NCI-H2227 (cell line): Measurements from ENCODE around the gene B4GALNT4.
"Not testable (repeated sequence)": the region's sequence is repeated elsewhere in the genome, so short reads cannot be mapped to it uniquely, and the experiment has no call there.

Experiments used
- DNase-seq: peaks from one replicate; lab custom pipeline; 2025; ENCODE audit not compliant: unreplicated experiment; lab: John Stamatoyannopoulos, UW

B4GALNT4 gene

GRCh38 chr11:357582-357981 lies 11.7 kb upstream of the B4GALNT4 start:
- no peak for DNase-seq

DNA sequence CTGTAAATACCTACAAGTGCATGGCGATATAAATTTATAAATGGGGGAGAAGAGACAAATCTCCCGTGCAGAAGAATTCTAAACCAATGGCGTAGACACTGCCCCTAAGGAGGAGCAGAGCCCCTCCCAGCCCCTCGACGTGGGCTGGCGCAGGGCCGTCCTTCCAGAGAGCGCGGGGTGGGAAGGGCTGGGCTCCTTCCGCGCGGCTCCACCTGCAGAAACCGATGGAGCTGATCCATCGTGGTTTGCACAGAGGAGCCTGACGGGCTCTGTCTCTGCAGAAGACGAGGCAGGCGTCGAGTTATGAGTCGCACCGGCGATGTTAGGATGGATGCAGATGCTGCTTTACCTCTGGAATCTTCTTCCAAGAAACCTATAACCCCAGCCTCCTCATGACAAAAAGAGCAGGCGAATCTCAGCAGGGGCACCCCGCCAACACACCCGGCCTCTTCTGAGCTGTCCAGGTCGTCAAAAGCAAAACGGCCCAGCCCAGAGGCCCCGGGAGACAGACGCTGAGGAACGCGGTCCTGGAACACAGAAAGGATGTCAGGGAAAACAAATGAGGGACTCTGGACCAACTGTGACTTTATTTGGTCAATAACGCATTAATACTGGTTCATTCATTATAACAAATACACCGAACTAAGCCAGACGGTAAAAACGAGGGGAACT lies 11.0 kb upstream of the B4GALNT4 start:
- DNase-seq = peak; percentile 50

- DNase-seq = no peak
These were observed 10.1 kb upstream of the B4GALNT4 start for GRCh38 chr11:359181-359714.

GRCh38 chr11:360326-361280 lies 8.7 kb upstream of the B4GALNT4 start:
- no peak for DNase-seq

DNA sequence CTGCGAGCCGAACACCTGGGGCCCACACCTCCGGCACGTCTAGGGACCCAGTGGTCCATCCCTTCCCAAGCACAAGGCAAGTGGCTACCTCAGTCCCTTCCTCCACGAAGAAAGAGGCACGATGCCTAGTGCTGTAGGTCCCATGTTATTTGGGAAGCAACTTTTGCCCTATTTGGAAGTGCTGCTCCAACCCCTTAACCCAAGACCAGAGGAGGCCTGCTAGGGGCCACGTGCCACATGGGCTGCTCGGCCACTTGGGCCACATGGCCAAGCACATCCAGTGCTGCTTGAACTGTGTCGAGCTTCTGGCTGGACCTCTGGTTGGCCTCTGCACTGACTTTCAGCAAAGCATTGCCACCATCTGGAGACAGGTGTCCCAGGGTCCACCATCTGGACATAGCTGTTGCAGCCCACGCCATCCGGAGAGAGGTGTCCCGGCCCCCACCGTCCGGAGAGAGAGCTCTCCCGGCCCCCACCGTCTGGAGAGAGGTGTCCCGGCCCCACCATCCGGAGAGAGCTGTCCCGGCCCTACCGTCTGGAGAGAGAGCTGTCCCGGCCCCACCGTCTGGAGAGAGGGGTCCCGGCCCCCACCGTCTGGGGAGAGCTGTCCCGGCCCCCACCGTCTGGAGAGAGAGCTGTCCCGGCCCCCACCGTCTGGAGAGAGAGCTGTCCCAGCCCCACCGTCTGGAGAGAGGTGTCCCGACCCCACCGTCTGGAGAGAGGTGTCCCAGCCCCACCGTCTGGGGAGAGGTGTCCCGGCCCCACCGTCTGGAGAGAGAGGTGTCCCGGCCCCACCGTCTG lies 6.5 kb upstream of the B4GALNT4 start:
- DNase-seq = no peak

DNA sequence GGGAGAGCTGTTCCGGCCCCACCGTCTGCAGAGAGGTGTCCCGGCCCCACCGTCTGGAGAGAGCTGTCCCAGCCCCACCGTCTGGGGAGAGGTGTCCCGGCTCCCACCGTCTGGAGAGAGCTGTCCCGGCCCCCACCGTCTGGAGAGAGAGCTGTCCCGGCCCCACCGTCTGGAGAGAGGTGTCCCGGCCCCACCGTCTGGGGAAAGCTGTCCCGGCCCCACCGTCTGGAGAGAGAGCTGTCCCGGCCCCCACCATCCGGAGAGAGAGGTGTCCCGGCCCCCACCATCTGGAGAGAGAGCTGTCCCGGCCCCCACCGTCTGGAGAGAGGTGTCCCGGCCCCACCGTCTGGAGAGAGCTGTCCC lies 5.9 kb upstream of the B4GALNT4 start:
- not testable (repeated sequence) for DNase-seq

DNA sequence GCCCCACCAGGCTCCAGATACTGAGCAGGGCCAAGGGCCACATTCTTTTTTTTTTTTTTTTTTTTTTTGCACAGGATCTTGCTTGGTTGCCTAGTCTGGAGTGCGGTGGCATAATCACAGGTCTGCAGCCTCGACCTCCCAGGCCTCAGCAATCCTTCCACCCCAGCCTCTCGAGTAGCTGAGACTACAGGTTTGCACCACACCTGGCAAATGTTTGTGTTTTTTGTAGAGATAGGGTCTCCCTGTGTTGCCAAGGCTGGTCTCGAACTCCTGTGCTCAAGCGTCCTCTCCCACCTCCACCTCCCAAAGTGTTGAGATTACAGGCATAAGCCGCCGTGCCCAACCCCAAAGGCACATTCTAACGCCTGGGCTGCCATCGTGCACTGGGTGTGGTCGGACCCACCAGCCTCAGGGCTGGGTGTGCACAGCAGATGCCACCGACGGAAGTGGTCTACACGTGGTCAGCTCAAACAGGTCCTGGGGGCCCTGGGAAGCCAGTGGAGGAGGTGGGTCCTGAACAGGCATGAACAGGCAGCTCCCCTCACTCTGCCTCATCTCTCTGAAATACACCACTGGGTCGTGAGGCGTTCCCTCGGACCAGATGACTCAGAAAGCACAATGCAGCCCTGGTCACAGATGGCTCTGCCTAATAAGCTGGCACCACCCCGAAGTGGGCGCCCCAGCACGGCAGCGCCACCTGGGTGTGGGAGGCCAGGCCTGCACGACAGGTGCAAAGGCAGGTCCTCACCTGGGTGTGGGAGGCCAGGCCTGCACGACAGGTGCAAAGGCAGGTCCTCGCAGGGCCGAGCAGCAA lies 5.1 kb upstream of the B4GALNT4 start:
- no peak for DNase-seq

DNA sequence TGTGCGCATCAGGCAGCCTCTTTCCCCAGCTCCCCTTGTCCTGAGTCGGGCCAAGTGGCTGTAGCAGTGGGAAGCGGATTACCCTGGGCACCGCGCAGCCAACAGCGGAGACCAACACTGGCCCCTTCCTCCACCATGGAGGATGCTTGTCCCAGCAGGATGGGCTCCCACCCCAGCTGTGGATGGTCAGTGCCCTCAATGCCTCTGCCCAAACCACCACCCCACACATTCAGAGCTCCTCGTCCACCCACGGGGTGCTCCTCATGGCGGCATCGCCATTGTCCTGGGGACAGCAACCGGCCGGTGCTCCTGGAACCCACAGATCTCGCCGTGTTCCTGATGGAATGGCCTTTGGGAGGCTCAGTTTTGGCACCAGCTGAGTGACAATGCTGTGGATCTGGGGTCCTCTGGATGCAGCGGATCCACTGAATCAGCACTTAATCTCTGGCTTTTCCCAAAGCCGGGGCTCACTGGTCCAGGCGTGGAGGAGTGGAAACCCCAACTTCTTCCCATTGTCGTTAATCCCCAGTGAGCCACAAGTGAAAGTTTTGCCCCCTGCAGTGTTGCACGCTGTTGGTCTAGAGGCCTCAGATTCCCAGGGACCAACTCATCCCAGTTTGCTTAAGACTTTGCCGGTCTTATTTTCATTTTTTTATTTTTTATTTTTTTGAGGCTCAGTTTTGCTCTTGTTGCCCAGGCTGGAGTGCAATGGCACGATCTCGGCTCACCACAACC lies 4.1 kb upstream of the B4GALNT4 start:
- no peak for DNase-seq

- DNase-seq = no peak
These were observed 3.5 kb upstream of the B4GALNT4 start for GRCh38 chr11:365831-366230.

- no peak for DNase-seq
These were observed 1.3 kb upstream of the B4GALNT4 start for GRCh38 chr11:367956-368413.

DNA sequence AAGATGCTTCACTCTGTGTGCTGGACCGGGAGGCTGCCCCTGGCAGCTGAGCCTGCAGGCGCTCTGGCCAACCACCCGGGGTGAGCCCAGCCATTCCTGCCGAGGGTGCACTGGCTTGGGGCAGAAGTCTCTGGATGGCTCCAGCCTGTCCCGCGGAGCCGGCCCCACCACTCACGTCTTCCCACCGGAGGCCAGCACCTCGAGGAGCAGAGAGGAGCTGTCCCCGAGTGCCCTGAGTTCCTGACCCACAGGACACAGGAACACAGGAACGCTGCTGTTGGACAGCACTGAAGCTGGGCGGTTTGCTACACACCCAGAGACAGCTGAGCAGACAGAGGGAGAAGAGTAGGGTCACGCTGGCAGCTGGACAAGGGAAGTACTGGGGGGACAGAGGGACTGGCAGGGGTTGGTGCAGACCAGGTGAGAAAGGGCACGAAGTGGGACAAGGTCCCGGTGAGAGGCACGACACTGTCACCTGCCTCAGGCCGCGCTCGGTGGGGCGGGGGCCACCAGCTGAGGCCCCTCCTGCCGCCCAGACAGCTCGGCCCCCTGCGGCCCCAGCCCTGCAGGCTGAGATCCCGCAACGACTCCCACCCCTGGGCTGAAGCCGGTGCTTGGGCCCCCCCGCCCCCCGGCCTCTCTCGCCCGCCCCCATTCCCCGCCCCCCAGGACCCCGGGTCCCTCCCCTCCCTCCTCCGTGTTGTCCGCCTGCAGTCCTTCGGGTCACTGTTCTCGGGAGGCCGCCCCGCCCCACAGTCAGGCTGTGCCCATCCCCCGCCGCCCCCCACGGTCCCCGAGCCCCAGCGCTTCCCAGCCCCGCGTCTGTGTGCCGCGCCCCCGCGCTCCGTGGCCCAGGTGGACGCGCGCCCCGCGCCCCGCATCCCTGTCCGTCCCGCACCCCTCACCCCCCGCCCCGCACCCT lies 624 bp upstream of the B4GALNT4 start:
- DNase-seq = peak; percentile 64

- DNase-seq = peak; percentile 78
These were observed 1.0 kb downstream of the B4GALNT4 start for GRCh38 chr11:370070-370941.

DNA sequence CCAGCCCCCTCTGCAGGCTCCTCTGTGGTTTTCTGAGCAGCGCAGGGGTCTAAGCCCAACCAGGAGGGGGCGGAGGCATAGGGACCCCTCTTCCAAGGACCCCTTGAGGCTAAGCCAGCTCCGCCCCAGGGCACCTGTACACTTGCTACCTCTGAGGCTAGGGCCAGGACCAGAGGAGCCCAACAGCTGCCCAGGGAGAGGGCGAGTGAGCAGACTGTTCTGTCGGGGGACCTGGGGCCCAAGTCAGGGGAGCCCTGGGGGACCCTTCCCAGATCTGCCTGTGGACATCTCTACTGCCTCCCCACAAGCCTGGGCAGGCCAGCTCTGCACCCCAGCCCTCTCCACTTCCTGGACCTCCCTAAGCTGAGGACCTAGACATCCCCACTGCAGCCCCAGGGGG lies 1.8 kb downstream of the B4GALNT4 start:
- DNase-seq = no peak

DNA sequence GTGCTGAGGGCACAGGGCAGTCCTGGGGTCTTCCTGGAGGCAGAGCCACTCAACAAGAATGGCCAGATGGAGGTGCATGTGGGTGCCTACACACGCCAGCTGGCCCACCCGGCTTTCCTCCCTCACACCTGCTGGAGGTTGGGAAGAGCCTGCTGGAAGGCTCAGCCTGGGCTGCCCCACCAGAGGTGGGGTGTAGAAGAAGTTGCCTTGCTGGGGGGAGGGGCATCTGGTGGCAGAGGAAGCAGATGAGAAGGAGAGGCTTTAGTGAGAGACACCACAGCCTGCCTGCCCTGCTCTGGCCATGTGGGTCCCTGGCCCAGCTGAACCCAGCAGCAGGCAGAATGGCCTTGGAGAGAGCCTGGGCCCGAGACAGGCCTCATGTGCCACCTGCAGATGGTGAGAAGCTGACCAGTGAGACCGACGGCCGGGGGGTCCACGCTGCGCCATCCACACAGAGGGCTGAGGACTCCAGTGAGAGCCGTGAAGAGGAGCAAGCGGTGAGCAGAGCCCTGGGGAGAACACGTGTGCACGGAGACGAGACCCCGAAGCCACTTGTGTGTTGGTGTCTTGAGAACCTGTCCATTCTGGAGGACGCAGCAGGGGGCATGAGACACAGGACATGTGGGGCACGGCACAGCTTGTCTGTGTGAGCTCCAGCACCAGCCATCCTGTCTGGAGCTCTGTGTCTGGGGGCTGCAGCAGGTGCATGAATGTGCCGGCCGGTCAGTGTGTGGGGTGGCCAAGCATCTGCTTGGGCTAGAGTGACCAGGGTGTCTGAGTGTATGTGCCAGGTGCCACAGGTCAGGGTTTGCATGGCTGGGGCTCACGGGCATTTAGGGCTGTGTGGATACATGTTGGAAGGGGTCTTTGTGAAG lies 2.7 kb downstream of the B4GALNT4 start:
- no peak for DNase-seq

GRCh38 chr11:372809-373715 lies 3.8 kb downstream of the B4GALNT4 start:
- no peak for DNase-seq
